Measurements from ENCODE around the gene RTF2.

DNA sequence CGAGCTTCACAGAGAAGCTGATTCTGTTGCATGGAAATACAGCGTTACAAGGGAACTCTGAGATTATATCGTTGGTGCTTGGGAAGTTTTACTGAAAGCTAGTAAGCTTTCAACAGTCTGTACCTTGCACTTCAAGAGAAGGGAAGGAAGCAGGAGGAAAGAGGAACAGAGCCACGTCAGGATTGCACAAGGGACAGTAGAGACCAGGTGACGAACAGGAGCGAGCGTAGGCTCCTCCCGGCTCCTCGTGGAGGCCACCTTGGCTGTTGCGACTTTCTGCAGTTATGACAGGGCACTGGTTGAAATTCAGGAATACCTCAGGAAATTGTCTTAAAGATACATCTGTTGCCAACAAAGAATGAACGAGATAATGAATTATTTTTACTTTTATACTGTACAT is 18.8 kb downstream of the RTF2 start:
- TF ChIP-seq, protein P1, sequence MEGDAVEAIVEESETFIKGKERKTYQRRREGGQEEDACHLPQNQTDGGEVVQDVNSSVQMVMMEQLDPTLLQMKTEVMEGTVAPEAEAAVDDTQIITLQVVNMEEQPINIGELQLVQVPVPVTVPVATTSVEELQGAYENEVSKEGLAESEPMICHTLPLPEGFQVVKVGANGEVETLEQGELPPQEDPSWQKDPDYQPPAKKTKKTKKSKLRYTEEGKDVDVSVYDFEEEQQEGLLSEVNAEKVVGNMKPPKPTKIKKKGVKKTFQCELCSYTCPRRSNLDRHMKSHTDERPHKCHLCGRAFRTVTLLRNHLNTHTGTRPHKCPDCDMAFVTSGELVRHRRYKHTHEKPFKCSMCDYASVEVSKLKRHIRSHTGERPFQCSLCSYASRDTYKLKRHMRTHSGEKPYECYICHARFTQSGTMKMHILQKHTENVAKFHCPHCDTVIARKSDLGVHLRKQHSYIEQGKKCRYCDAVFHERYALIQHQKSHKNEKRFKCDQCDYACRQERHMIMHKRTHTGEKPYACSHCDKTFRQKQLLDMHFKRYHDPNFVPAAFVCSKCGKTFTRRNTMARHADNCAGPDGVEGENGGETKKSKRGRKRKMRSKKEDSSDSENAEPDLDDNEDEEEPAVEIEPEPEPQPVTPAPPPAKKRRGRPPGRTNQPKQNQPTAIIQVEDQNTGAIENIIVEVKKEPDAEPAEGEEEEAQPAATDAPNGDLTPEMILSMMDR (IDR thresholded peaks at IDR 0.05; ENCODE audit: poor library complexity) = no peak
- TF ChIP-seq EZH2 (IDR thresholded peaks at IDR 0.05; ENCODE audit: borderline replicate concordance) (no peak), EZH2phosphoT487 (IDR thresholded peaks at IDR 0.05; ENCODE audit: low read depth, severe bottlenecking, unreplicated experiment) (no peak)

All from hepatocyte (in vitro differentiated cells).